Measurements from ENCODE around the gene GPRASP2.

DNA sequence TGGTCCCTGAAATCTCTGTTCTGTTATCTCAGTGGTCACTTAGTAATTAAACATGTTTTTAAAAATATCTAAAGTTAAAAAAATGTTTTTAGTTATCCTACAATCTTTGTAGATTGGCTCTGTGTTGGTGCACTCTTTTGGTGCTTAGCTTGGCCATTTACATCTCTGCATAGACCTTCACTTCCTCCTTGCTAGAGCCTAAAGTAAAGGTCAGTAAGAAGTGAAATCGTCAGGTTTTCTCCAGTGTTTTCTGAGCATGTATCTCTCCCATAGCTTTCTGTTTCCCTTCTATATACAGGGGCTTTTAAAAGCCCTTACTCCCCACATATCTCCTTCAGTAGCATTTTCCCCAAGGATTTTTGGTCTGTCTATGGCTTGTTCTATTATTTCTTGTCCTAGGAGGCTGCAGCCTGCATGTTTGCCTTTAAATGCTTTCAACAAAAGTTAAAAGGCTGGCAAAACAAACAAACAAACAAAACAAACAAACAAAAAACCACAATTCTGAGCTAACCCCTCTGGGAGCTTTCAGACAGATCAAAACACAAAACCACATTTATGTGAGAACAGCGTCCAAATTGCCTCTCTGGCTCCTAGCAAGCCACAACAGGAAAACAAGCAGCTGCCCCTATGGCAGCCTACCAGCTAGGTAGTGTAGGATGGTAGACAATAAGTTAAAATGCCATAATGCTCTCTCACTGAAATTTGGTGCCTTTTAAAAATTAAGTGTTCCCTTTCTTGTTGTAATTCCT is 27.3 kb upstream of the GPRASP2 start:
- TF ChIP-seq, protein P1, sequence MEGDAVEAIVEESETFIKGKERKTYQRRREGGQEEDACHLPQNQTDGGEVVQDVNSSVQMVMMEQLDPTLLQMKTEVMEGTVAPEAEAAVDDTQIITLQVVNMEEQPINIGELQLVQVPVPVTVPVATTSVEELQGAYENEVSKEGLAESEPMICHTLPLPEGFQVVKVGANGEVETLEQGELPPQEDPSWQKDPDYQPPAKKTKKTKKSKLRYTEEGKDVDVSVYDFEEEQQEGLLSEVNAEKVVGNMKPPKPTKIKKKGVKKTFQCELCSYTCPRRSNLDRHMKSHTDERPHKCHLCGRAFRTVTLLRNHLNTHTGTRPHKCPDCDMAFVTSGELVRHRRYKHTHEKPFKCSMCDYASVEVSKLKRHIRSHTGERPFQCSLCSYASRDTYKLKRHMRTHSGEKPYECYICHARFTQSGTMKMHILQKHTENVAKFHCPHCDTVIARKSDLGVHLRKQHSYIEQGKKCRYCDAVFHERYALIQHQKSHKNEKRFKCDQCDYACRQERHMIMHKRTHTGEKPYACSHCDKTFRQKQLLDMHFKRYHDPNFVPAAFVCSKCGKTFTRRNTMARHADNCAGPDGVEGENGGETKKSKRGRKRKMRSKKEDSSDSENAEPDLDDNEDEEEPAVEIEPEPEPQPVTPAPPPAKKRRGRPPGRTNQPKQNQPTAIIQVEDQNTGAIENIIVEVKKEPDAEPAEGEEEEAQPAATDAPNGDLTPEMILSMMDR (IDR thresholded peaks at IDR 0.05) = no peak
- TF ChIP-seq POLR2A (IDR thresholded peaks at IDR 0.05) = no peak

Data from right lobe of liver (tissue), 4 donors.